ENCODE results near the gene DLGAP1. TPM values are rescaled to one million over a fixed set of nuclear protein-coding genes. Genes with fewer than 3 reads are reported as not detected.

DLGAP1 gene
- total RNA-seq, 1 donor from 2014 or later, result 3.7 TPM

GRCh38 chr18:3863593-3863992, 591.5 kb downstream of the DLGAP1 start:
- H3K4me3 Mint-ChIP-seq, result no peak overlapping the region
- no peaks in the 10 kb centered on the region for H3K36me3 Mint-ChIP-seq
- H3K9me3 Mint-ChIP-seq, result no peaks in the 10 kb centered on the region
- TF ChIP-seq CTCF (conservative IDR thresholded peaks at IDR 0.05), result no peak
- DNase-seq (ENCODE audit: extremely low spot score, unreplicated experiment), result no peak
- peaks cover 9% of the 10 kb centered on the region for H3K4me1 Mint-ChIP-seq (ENCODE audit: unreplicated experiment)
- no peaks in the 10 kb centered on the region for H3K27me3 Mint-ChIP-seq
- no peak overlapping the region for H3K27ac Mint-ChIP-seq

- Mint-ChIP-seq H3K27ac (no peak overlapping the region), H3K4me3 (no peak overlapping the region), H3K27me3 (no peaks in the 10 kb centered on the region), H3K4me1 (ENCODE audit: unreplicated experiment) (peaks cover 7% of the 10 kb centered on the region), H3K36me3 (no peaks in the 10 kb centered on the region), H3K9me3 (no peaks in the 10 kb centered on the region)
- DNase-seq (ENCODE audit: extremely low spot score, unreplicated experiment), result no peak
- TF ChIP-seq CTCF (conservative IDR thresholded peaks at IDR 0.05), result no peak
These were observed 592.1 kb downstream of the DLGAP1 start for GRCh38 chr18:3863006-3863405.

- Mint-ChIP-seq H3K4me1 (ENCODE audit: unreplicated experiment) (no peaks in the 10 kb centered on the region), H3K9me3 (no peaks in the 10 kb centered on the region), H3K27ac (no peak overlapping the region), H3K36me3 (no peaks in the 10 kb centered on the region), H3K27me3 (no peaks in the 10 kb centered on the region), H3K4me3 (no peak overlapping the region)
- TF ChIP-seq CTCF (conservative IDR thresholded peaks at IDR 0.05), result no peak
- no peak for DNase-seq (ENCODE audit: extremely low spot score, unreplicated experiment)
These were observed 593.6 kb downstream of the DLGAP1 start for GRCh38 chr18:3861495-3861894.

- H3K27me3 Mint-ChIP-seq, result no peaks in the 10 kb centered on the region
- no peak for TF ChIP-seq CTCF (conservative IDR thresholded peaks at IDR 0.05)
- H3K36me3 Mint-ChIP-seq, result no peaks in the 10 kb centered on the region
- H3K4me1 Mint-ChIP-seq (ENCODE audit: unreplicated experiment), result no peaks in the 10 kb centered on the region
- H3K4me3 Mint-ChIP-seq, result no peak overlapping the region
- H3K9me3 Mint-ChIP-seq, result no peaks in the 10 kb centered on the region
- H3K27ac Mint-ChIP-seq, result no peak overlapping the region
- no peak for DNase-seq (ENCODE audit: extremely low spot score, unreplicated experiment)
These were observed 597.6 kb downstream of the DLGAP1 start for GRCh38 chr18:3857544-3857943.

GRCh38 chr18:3855966-3856365, 599.1 kb downstream of the DLGAP1 start:
- H3K27me3 Mint-ChIP-seq, result no peaks in the 10 kb centered on the region
- no peak overlapping the region for H3K4me3 Mint-ChIP-seq
- no peak for TF ChIP-seq CTCF (conservative IDR thresholded peaks at IDR 0.05)
- no peaks in the 10 kb centered on the region for H3K4me1 Mint-ChIP-seq (ENCODE audit: unreplicated experiment)
- DNase-seq (ENCODE audit: extremely low spot score, unreplicated experiment), result no peak
- H3K27ac Mint-ChIP-seq, result no peak overlapping the region
- no peaks in the 10 kb centered on the region for H3K9me3 Mint-ChIP-seq
- H3K36me3 Mint-ChIP-seq, result no peaks in the 10 kb centered on the region

GRCh38 chr18:3852321-3852720, 602.8 kb downstream of the DLGAP1 start:
- H3K27me3 Mint-ChIP-seq, result no peaks in the 10 kb centered on the region
- no peak overlapping the region for H3K27ac Mint-ChIP-seq
- no peak for DNase-seq (ENCODE audit: extremely low spot score, unreplicated experiment)
- no peak for TF ChIP-seq CTCF (conservative IDR thresholded peaks at IDR 0.05)
- H3K36me3 Mint-ChIP-seq, result no peaks in the 10 kb centered on the region
- no peaks in the 10 kb centered on the region for H3K4me1 Mint-ChIP-seq (ENCODE audit: unreplicated experiment)
- no peaks in the 10 kb centered on the region for H3K9me3 Mint-ChIP-seq
- no peak overlapping the region for H3K4me3 Mint-ChIP-seq

All from type B pancreatic cell (in vitro differentiated cells).